ENCODE data around the gene WSCD2. TPM values are rescaled to one million over a fixed set of nuclear protein-coding genes. Genes with fewer than 3 reads are reported as not detected.

The WSCD2 gene
- polyA plus RNA-seq, 3 donors: not detected

GRCh38 chr12:108238474-108238873 is 109.4 kb downstream of the WSCD2 start:
- Mint-ChIP-seq H3K4me1 (no peaks in the 10 kb centered on the region), H3K27ac (no peak overlapping the region), H3K9me3 (peaks cover 0 to 5% (median 0%) of the 10 kb centered on the region in 7 donors), H3K4me3 (no peak overlapping the region), H3K36me3 (no peaks in the 10 kb centered on the region), H3K27me3 (ENCODE audit: low read depth in 3 of 3) (peaks cover 15 to 20% (median 18%) of the 10 kb centered on the region in 3 donors)
- DNase-seq: no peak
- H3K36me3 ChIP-seq (replicated peaks in 1 of 2; ENCODE audit: control insufficient read depth in 1 of 2, insufficient read depth in 2 of 2, low read length in 2 of 2): no peaks in the 10 kb centered on the region
- no peaks in the 10 kb centered on the region for H3K79me2 ChIP-seq (ENCODE audit: insufficient read depth, low read length)
- H3K4me2 ChIP-seq (replicated peaks; ENCODE audit: extremely low read depth, low read length, poor library complexity, severe bottlenecking): no peak overlapping the region
- peaks cover under 1 to 10% of the 10 kb centered on the region in 2 donors for H3K27me3 ChIP-seq (ENCODE audit: control insufficient read depth in 2 of 2, insufficient read depth in 2 of 2, low read length in 2 of 2)
- H3K4me3 ChIP-seq (replicated peaks in 1 of 3; ENCODE audit: low read depth in 2 of 3, low read length in 3 of 3): no peak overlapping the region
- WGBS (ENCODE audit: insufficient coverage): 100% methylated on average over 1 of the region's 3 CpGs
- no peaks in the 10 kb centered on the region for H3K9me3 ChIP-seq (replicated peaks in 1 of 2; ENCODE audit: control insufficient read depth in 1 of 2, insufficient read depth in 1 of 2, low read length in 2 of 2)
- no peaks in the 10 kb centered on the region for H4K20me1 ChIP-seq (ENCODE audit: insufficient read depth, low read length)
- H2AFZ ChIP-seq (ENCODE audit: insufficient read depth, low read depth, low read length, poor library complexity, severe bottlenecking): no peak overlapping the region
- no peaks in the 10 kb centered on the region for H3K4me1 ChIP-seq (ENCODE audit: control insufficient read depth in 1 of 2, insufficient read depth in 2 of 2, low read length in 2 of 2)
- H3K9ac ChIP-seq (ENCODE audit: insufficient read depth, low read length, poor library complexity, severe bottlenecking): no peak overlapping the region
- intact Hi-C loops (cut with micrococcal nuclease): loop anchor here in 1 of 2 donors (10.0 kb wide), 1 partner anchor 216 kb away; no protein-coding TSS in a partner anchor
- no peak for TF ChIP-seq CTCF (IDR thresholded peaks at IDR 0.05)
- no peak overlapping the region for H3K27ac ChIP-seq (ENCODE audit: low read depth in 1 of 2, low read length in 2 of 2)

GRCh38 chr12:108239378-108239777 is 110.3 kb downstream of the WSCD2 start:
- Histone ChIP-seq H3K27me3 (ENCODE audit: control insufficient read depth in 2 of 2, insufficient read depth in 2 of 2, low read length in 2 of 2) (peaks cover 0 to 10% of the 10 kb centered on the region in 2 donors), H3K4me3 (replicated peaks in 1 of 3; ENCODE audit: low read depth in 2 of 3, low read length in 3 of 3) (no peak overlapping the region), H3K4me1 (ENCODE audit: control insufficient read depth in 1 of 2, insufficient read depth in 2 of 2, low read length in 2 of 2) (no peaks in the 10 kb centered on the region), H3K9ac (ENCODE audit: insufficient read depth, low read length, poor library complexity, severe bottlenecking) (no peak overlapping the region), H3K9me3 (replicated peaks in 1 of 2; ENCODE audit: control insufficient read depth in 1 of 2, insufficient read depth in 1 of 2, low read length in 2 of 2) (no peaks in the 10 kb centered on the region), H4K20me1 (ENCODE audit: insufficient read depth, low read length) (no peaks in the 10 kb centered on the region), H2AFZ (ENCODE audit: insufficient read depth, low read depth, low read length, poor library complexity, severe bottlenecking) (no peak overlapping the region), H3K27ac (ENCODE audit: low read depth in 1 of 2, low read length in 2 of 2) (no peak overlapping the region), H3K4me2 (replicated peaks; ENCODE audit: extremely low read depth, low read length, poor library complexity, severe bottlenecking) (no peak overlapping the region), H3K79me2 (ENCODE audit: insufficient read depth, low read length) (no peaks in the 10 kb centered on the region), H3K36me3 (replicated peaks in 1 of 2; ENCODE audit: control insufficient read depth in 1 of 2, insufficient read depth in 2 of 2, low read length in 2 of 2) (no peaks in the 10 kb centered on the region)
- H3K9me3 Mint-ChIP-seq: peaks cover 0 to 5% (median 0%) of the 10 kb centered on the region in 7 donors
- peak in 1 of 3 donors; percentile 15 for DNase-seq
- no peak overlapping the region for H3K4me3 Mint-ChIP-seq
- H3K36me3 Mint-ChIP-seq: no peaks in the 10 kb centered on the region
- peak overlapping the region in 1 of 7 donors; percentile 85 for H3K27ac Mint-ChIP-seq
- peaks cover 17 to 18% (median 18%) of the 10 kb centered on the region in 3 donors for H3K27me3 Mint-ChIP-seq (ENCODE audit: low read depth in 3 of 3)
- intact Hi-C loops (cut with micrococcal nuclease): loop anchor here in 1 of 2 donors (10.0 kb wide), 1 partner anchor 215 kb away; no protein-coding TSS in a partner anchor
- H3K4me1 Mint-ChIP-seq: no peaks in the 10 kb centered on the region
- no peak for TF ChIP-seq CTCF (IDR thresholded peaks at IDR 0.05)
- WGBS (ENCODE audit: insufficient coverage): no CpG with 5 or more reads among the region's 2 CpGs
